NB4 (cell line): Measurements from ENCODE around the gene CYP26B1.

Source experiments
- DNase-seq: peaks from one replicate; pipeline ENCODE4 v3.0.0; 2010; ENCODE audit warnings: low read depth
- H3K4me3 ChIP-seq: one replicate; pipeline ENCODE4 v1.5.1; 2011; ENCODE audit warnings: mild to moderate bottlenecking, low read depth, low read length, moderate library complexity
- MAX ChIP-seq: IDR thresholded peaks from 2 replicates; pipeline ENCODE4 v1.6.1; 2011; ENCODE audit warnings: low read depth, low read length
- MYC ChIP-seq: IDR thresholded peaks from 2 replicates; pipeline ENCODE4 v1.6.1; 2011; ENCODE audit warnings: low read depth, low read length
- POLR2A ChIP-seq: IDR thresholded peaks from 2 replicates; pipeline ENCODE4 v1.6.1; 2011; ENCODE audit warnings: mild to moderate bottlenecking; ENCODE audit not compliant: insufficient read length; ENCODE audit errors: extremely low read depth
- TF ChIP-seq, protein P1 (sequence below): IDR thresholded peaks from one replicate; pipeline ENCODE4 v1.5.1; 2012; ENCODE audit warnings: low read depth, low read length

CYP26B1 gene

GRCh38 chr2:72082887-72083286 is 64.8 kb downstream of the CYP26B1 start:
- TF ChIP-seq MYC, result no peak
- no peak for TF ChIP-seq MAX
- TF ChIP-seq POLR2A, result no peak
- TF ChIP-seq, protein P1, sequence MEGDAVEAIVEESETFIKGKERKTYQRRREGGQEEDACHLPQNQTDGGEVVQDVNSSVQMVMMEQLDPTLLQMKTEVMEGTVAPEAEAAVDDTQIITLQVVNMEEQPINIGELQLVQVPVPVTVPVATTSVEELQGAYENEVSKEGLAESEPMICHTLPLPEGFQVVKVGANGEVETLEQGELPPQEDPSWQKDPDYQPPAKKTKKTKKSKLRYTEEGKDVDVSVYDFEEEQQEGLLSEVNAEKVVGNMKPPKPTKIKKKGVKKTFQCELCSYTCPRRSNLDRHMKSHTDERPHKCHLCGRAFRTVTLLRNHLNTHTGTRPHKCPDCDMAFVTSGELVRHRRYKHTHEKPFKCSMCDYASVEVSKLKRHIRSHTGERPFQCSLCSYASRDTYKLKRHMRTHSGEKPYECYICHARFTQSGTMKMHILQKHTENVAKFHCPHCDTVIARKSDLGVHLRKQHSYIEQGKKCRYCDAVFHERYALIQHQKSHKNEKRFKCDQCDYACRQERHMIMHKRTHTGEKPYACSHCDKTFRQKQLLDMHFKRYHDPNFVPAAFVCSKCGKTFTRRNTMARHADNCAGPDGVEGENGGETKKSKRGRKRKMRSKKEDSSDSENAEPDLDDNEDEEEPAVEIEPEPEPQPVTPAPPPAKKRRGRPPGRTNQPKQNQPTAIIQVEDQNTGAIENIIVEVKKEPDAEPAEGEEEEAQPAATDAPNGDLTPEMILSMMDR, result no peak
- DNase-seq, result no peak
- H3K4me3 ChIP-seq, result no peak overlapping the region

DNA sequence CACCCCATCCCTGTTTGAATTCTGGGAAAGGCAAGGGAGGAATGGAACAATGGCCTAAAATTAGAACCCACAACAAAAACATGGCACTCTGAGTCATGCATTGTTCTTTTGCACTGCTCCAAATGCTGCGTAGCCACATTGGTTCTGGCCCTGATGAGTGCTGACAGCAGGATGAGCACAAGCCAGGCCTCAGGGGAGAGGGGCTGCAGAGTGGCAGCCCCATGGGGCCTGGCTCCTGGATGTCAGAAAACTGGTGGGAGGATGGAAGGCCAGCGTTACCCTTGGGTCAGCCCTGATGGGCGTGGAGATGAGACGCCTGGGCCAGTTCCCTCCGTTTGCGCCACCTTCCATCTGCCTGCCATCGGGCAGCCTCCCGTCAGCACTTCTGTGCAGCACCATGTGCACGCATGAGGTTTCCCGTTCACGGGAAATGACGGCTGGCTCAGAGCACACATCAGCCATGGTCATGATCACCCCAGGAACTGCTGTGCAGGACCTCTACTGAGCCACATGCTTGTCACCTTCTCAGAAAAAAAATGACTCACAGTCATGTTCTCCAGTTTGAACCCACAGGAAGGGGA is 65.6 kb downstream of the CYP26B1 start:
- no peak overlapping the region for H3K4me3 ChIP-seq
- TF ChIP-seq POLR2A (no peak), MAX (no peak), MYC (no peak)
- TF ChIP-seq, protein P1, result no peak
- DNase-seq, result no peak

DNA sequence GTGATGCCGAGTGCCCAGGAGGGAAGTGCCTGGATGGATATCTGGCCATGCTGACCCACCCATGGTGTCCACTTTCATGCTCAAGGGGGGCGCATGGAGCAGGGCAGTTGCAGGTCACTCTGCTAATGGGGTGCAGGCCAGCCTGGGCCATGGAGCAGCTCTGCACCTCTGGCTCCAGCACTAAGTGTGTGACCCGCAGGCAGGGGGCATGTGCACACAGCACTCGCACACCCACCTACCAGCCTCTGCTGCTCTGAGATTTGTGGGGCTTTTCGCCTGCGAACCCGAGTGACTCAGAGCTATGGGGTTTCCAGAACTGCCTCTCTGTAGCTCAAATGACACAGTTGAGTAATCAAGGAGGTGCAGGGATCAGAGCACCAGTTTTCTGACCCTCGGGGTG is 66.2 kb downstream of the CYP26B1 start:
- no peak overlapping the region for H3K4me3 ChIP-seq
- no peak for DNase-seq
- no peak for TF ChIP-seq MYC
- TF ChIP-seq MAX, result no peak
- TF ChIP-seq, protein P1, result no peak
- no peak for TF ChIP-seq POLR2A

DNA sequence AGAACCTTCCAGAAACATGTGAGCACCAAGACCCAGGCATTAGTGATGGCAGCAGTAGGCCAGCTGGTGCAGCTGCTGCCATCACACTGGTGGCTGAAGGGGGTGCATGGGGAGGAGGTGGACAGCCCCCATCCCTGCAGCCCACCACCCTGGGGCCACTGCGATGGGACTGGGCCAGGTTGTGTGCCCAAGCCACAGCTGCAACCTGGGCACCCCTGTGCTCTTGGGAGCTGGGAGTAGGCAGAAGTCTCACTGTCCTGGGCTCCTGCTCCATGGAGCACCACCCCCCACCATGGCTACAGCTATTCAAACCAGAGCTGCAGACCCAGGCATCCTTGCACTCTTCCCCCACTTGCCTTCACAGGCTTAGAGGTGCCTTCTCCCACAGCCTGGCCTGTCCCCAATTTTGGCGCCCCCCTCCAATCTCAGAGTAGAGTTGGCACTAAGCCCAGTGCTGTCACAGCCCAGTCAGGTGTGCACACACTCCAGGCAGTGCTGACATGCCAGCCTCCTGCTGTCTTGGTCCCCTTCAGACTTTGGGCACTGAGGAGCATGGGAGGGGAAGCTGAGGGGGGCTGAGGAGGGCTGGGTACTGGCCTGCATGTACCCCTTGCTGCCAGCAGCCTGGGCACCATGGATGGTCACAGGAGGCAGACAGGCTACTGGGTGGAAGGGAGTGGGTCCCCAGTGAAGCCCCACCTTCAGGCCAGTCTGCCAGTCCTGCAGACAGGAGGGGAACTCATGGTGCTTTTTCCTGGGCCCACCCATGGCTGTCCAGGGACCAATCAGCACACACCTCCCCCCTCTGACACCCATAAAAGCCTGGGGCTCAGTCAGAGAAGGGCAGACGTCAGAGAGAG is 67.1 kb downstream of the CYP26B1 start:
- H3K4me3 ChIP-seq, result no peak overlapping the region
- no peak for DNase-seq
- no peak for TF ChIP-seq MYC
- TF ChIP-seq, protein P1, result no peak
- no peak for TF ChIP-seq MAX
- no peak for TF ChIP-seq POLR2A
